Measurements from ENCODE around the gene NUDT4B.
"Not testable (repeated sequence)": the region's sequence is repeated elsewhere in the genome, so short reads cannot be mapped to it uniquely, and the experiment has no call there.

GRCh38 chr1:148793762-148794332, 45.3 kb downstream of the NUDT4B start:
- not testable (repeated sequence) for TF ChIP-seq CTCF (IDR thresholded peaks at IDR 0.05 in 8 of 11, conservative IDR thresholded peaks at IDR 0.05 in 3 of 11); POLR2A (IDR thresholded peaks at IDR 0.05)
